ENCODE results near the gene ITFG1. TPM values are rescaled to one million over a fixed set of nuclear protein-coding genes. Genes with fewer than 3 reads are reported as not detected.
A peak's percentile ranks its signal among the peaks of the same experiment; 100 is the strongest.
"Not testable (repeated sequence)": the region's sequence is repeated elsewhere in the genome, so short reads cannot be mapped to it uniquely, and the experiment has no call there.

The ITFG1 gene
- polyA plus RNA-seq, 1 donor from 2014 or later: 18.1 TPM

DNA sequence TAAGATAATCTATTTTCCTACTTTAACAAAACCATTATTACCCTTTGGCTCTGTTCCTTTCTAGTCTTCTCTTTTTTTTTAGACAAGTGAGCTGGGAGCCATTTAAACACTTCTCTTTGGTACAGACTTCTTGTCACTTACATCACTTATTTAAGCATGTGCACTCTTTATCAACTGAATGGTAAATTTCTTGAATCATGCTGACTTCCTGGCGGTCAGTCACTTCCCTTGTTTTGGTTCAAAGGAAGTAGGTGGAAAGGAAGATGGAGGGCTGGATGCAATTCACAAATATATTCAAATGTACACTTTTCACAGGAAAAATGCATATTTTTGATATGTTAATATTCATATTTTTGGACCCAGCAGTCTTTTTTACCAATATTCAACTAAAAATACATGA, 97.1 kb downstream of the ITFG1 start:
- Mint-ChIP-seq H3K27ac (no peak overlapping the region), H3K9me3 (no peaks in the 10 kb centered on the region), H3K36me3 (peaks cover 16% of the 10 kb centered on the region), H3K4me1 (no peaks in the 10 kb centered on the region), H3K4me3 (no peak overlapping the region), H3K27me3 (no peaks in the 10 kb centered on the region)

GRCh38 chr16:47359478-47359877, 101.4 kb downstream of the ITFG1 start:
- no peaks in the 10 kb centered on the region for H3K4me1 Mint-ChIP-seq
- H3K4me3 Mint-ChIP-seq: no peak overlapping the region
- peaks cover 0 to 8% (median 0%) of the 10 kb centered on the region in 3 donors for H3K9me3 Mint-ChIP-seq
- H3K27me3 Mint-ChIP-seq: no peaks in the 10 kb centered on the region
- H3K36me3 Mint-ChIP-seq: peaks cover 19% of the 10 kb centered on the region
- no peak overlapping the region for H3K27ac Mint-ChIP-seq

GRCh38 chr16:47358816-47359215, 102.0 kb downstream of the ITFG1 start:
- Mint-ChIP-seq H3K9me3 (peaks cover 0 to 15% (median 4%) of the 10 kb centered on the region in 3 donors), H3K27me3 (no peaks in the 10 kb centered on the region), H3K4me1 (peaks cover 0 to 1% (median 0%) of the 10 kb centered on the region in 3 donors), H3K27ac (no peak overlapping the region), H3K4me3 (no peak overlapping the region), H3K36me3 (peaks cover 21% of the 10 kb centered on the region)

GRCh38 chr16:47349029-47349428, 111.8 kb downstream of the ITFG1 start:
- Mint-ChIP-seq H3K9me3 (peaks cover 8 to 27% (median 23%) of the 10 kb centered on the region in 3 donors), H3K36me3 (peaks cover 20% of the 10 kb centered on the region), H3K4me3 (peak overlapping the region in 1 of 4 donors; percentile 72)
- H3K27me3 Mint-ChIP-seq, H3K27ac Mint-ChIP-seq, H3K4me1 Mint-ChIP-seq: not testable (repeated sequence)

GRCh38 chr16:47347021-47347696, 113.7 kb downstream of the ITFG1 start:
- not testable (repeated sequence) for H3K4me3 Mint-ChIP-seq, H3K4me1 Mint-ChIP-seq, H3K27ac Mint-ChIP-seq, H3K27me3 Mint-ChIP-seq
- H3K36me3 Mint-ChIP-seq: peaks cover 16% of the 10 kb centered on the region
- H3K9me3 Mint-ChIP-seq: peaks cover 8 to 19% (median 19%) of the 10 kb centered on the region in 3 donors

GRCh38 chr16:47342055-47342454, 118.8 kb downstream of the ITFG1 start:
- Mint-ChIP-seq H3K4me3 (no peak overlapping the region), H3K27ac (no peak overlapping the region)

GRCh38 chr16:47330562-47330961, 130.3 kb downstream of the ITFG1 start:
- Mint-ChIP-seq H3K4me1 (peaks cover 8 to 20% (median 10%) of the 10 kb centered on the region in 3 donors), H3K4me3 (peak overlapping the region in 1 of 4 donors; percentile 2)
- not testable (repeated sequence) for H3K27ac Mint-ChIP-seq, H3K9me3 Mint-ChIP-seq, H3K27me3 Mint-ChIP-seq, H3K36me3 Mint-ChIP-seq

More at GRCh38 chr16:47342055-47342454, 118.8 kb downstream of the ITFG1 start:
- Mint-ChIP-seq H3K9me3 (peaks cover 14 to 25% (median 18%) of the 10 kb centered on the region in 3 donors), H3K4me1 (peaks cover 2 to 11% (median 7%) of the 10 kb centered on the region in 3 donors), H3K27me3 (no peaks in the 10 kb centered on the region), H3K36me3 (peaks cover 26% of the 10 kb centered on the region)

GRCh38 chr16:47324309-47324708, 136.6 kb downstream of the ITFG1 start:
- H3K27me3 Mint-ChIP-seq, H3K9me3 Mint-ChIP-seq, H3K4me1 Mint-ChIP-seq, H3K27ac Mint-ChIP-seq, H3K36me3 Mint-ChIP-seq: not testable (repeated sequence)
- H3K4me3 Mint-ChIP-seq: peak overlapping the region in 1 of 4 donors; percentile 2

DNA sequence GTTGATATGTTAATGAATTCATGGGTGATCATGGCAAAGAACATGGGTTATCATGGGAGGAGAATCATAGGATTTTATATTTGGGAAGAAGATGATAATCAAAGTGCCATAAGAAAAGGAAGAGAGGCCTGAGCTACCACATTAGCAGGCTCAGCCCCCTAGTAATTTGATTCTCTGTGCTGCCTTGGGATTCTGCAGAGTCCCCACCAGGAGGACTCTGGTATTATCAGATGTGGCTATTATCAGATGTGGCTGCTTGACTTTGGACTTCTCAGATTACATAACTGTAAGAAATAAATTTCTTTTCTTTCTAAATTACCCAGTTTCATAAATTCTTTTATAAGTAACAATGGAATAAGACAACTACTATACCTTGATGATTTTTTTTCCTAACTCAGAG, 137.6 kb downstream of the ITFG1 start:
- peaks cover 0 to 4% (median 2%) of the 10 kb centered on the region in 3 donors for H3K4me1 Mint-ChIP-seq
- H3K4me3 Mint-ChIP-seq: no peak overlapping the region
- no peaks in the 10 kb centered on the region for H3K27me3 Mint-ChIP-seq
- H3K9me3 Mint-ChIP-seq: no peaks in the 10 kb centered on the region
- H3K27ac Mint-ChIP-seq: no peak overlapping the region
- H3K36me3 Mint-ChIP-seq: peaks cover 2% of the 10 kb centered on the region

GRCh38 chr16:47320546-47321310, 140.1 kb downstream of the ITFG1 start:
- H3K4me3 Mint-ChIP-seq: no peak overlapping the region
- peaks cover 2% of the 10 kb centered on the region for H3K36me3 Mint-ChIP-seq
- H3K9me3 Mint-ChIP-seq: no peaks in the 10 kb centered on the region
- H3K27ac Mint-ChIP-seq: no peak overlapping the region
- no peaks in the 10 kb centered on the region for H3K27me3 Mint-ChIP-seq
- peaks cover 0 to 9% (median 2%) of the 10 kb centered on the region in 3 donors for H3K4me1 Mint-ChIP-seq

GRCh38 chr16:47317465-47318240, 143.2 kb downstream of the ITFG1 start:
- H3K4me3 Mint-ChIP-seq: no peak overlapping the region
- no peak overlapping the region for H3K27ac Mint-ChIP-seq
- peaks cover 2% of the 10 kb centered on the region for H3K36me3 Mint-ChIP-seq
- H3K9me3 Mint-ChIP-seq: no peaks in the 10 kb centered on the region
- peaks cover 0 to 9% (median 2%) of the 10 kb centered on the region in 3 donors for H3K4me1 Mint-ChIP-seq
- no peaks in the 10 kb centered on the region for H3K27me3 Mint-ChIP-seq

DNA sequence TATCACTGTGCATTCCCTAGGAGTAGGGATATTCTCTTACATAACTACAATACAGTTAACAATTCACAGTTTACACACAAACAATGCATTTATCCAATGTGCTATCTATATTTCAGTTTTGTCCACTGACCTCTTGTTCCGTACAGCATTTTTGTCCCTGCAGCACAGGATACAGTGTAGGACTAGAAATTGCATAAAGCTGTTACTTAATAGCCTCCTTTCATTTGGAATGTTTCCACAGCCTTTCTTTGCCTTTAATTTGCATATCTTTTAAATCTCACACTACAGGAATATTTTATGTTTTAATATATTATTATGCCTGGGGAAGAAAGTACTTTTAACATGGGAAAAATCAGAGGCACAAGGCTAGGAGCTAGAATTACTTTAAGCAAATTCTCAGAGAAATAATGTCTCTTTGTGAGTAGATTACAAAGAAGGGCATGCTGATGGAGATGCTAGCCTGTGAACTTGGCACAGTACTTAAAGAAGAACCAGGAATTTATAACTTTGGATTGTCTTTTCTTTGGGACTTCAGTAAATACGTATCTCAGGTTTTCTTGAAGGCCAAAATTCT, 144.3 kb downstream of the ITFG1 start:
- H3K4me1 Mint-ChIP-seq: peaks cover under 1 to 9% (median 3%) of the 10 kb centered on the region in 3 donors
- no peak overlapping the region for H3K27ac Mint-ChIP-seq
- H3K9me3 Mint-ChIP-seq: no peaks in the 10 kb centered on the region
- H3K36me3 Mint-ChIP-seq: peaks cover 2% of the 10 kb centered on the region
- no peak overlapping the region for H3K4me3 Mint-ChIP-seq
- H3K27me3 Mint-ChIP-seq: no peaks in the 10 kb centered on the region

GRCh38 chr16:47311738-47312505, 148.9 kb downstream of the ITFG1 start:
- Mint-ChIP-seq H3K4me1 (peaks cover 6 to 9% (median 6%) of the 10 kb centered on the region in 3 donors), H3K4me3 (peak overlapping the region in 1 of 4 donors; percentile 8), H3K27me3 (no peaks in the 10 kb centered on the region), H3K27ac (peak overlapping the region in 1 of 3 donors; percentile 16), H3K36me3 (peaks cover 13% of the 10 kb centered on the region), H3K9me3 (no peaks in the 10 kb centered on the region)

DNA sequence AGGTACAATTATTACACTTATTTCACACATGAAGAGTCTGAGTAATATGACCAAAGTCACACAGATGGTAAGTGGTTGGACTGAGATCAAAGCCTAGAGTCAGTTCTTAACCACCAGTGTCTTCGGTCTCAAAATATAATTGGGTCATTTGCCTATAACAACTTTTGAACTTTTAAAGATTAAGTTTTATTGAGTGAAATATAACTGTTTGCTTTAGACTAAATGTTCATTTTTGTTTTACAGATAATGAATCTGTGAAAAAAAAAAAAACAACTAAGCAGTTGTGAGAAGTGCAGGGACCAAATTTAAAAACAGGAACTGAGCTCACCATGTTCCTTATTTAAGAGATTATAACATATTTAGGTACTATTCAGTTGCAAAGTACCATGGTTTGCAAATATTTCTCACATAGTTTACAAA, 150.1 kb downstream of the ITFG1 start:
- no peak overlapping the region for H3K4me3 Mint-ChIP-seq
- no peaks in the 10 kb centered on the region for H3K27me3 Mint-ChIP-seq
- peaks cover 6 to 9% (median 6%) of the 10 kb centered on the region in 3 donors for H3K4me1 Mint-ChIP-seq
- no peak overlapping the region for H3K27ac Mint-ChIP-seq
- peaks cover 13% of the 10 kb centered on the region for H3K36me3 Mint-ChIP-seq
- no peaks in the 10 kb centered on the region for H3K9me3 Mint-ChIP-seq
